CD4-positive, alpha-beta T cell treated with Interleukin-17A for 1 hour (primary cell): ENCODE results near the gene CABLES2.

ENCODE experiments used
- DNase-seq: peaks from one replicate; pipeline ENCODE4 v3.0.0-alpha.2; 2020

CABLES2 gene

GRCh38 chr20:62403331-62403730, 3.8 kb downstream of the CABLES2 start:
- no peak for DNase-seq

DNA sequence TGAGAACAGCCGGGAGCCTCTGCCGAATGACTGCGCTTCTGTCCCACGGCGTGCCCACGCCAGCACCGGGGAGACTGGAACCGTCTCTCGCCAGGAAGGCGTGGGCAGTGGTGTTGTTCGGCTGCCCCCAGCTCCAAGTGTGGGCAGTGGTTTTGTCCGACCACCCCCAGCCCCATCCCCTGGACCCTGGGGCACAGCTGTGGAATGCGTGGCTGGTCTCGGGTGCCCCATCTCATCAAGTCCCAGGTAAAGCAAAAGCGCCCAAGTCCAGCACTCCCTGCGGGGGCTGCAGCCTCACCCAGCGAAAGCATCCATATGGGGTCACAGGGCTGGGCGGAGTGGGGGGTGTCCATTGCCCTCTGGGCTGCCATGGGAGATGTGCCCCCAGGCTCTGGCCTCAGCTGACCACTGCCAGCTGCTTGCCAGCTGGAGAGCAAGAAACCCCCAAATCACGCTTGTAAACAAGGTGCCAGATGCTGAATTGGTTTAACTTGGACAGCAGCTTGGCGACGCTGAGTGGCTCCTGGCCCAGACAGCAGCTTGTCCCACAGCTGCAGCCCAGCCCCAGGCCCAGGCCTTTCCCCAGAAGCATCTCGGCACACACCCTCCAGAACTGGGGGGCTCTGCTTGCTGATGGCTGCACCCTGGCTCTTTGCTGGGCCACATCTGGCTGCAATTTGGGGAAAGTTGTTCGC, 4.5 kb downstream of the CABLES2 start:
- DNase-seq = no peak

GRCh38 chr20:62401331-62401779, 5.7 kb downstream of the CABLES2 start:
- DNase-seq = no peak

DNA sequence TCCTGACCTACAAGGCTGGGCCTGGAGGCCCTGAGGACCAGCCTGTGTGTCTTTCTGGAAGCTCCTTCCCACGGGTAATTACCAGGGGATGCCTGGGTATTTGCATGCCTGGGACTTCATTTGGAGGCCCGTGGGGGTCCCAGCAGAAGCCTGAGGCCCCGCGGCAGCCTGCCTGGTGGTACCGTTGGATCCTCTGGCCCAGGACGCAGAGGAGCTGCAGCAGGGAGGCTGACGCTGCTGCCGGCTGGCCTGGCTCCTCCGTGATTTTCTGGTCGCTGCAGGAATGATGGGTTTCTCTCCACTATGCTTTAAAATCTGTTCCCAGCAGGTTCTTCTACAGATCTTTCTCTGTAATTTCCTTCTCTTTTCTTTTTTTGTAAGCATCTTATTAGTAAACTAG, 6.5 kb downstream of the CABLES2 start:
- no peak for DNase-seq

DNA sequence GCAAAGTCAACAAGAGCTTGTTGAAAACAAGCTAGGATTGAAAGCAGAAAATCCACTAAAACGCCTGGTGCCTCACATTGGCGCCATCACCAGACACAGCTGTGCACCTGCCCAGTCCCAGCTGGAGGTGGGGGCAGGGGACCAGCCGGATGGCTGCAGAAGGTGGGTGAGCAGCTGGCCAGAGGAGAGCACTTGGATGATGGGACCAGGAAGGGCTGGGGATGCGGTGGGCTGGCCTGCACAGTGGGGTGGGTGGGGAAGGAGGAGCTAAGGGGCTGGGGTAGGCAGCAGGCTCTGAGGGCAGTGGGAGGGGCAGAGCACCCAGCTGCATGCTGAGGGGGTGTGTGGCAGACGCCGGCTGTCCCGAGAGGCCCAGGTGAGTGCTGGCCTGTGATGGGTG, 7.1 kb downstream of the CABLES2 start:
- DNase-seq = no peak

GRCh38 chr20:62398120-62398821, 8.8 kb downstream of the CABLES2 start:
- DNase-seq = no peak

- DNase-seq = no peak
These were observed 10.5 kb downstream of the CABLES2 start for GRCh38 chr20:62396367-62397239.

DNA sequence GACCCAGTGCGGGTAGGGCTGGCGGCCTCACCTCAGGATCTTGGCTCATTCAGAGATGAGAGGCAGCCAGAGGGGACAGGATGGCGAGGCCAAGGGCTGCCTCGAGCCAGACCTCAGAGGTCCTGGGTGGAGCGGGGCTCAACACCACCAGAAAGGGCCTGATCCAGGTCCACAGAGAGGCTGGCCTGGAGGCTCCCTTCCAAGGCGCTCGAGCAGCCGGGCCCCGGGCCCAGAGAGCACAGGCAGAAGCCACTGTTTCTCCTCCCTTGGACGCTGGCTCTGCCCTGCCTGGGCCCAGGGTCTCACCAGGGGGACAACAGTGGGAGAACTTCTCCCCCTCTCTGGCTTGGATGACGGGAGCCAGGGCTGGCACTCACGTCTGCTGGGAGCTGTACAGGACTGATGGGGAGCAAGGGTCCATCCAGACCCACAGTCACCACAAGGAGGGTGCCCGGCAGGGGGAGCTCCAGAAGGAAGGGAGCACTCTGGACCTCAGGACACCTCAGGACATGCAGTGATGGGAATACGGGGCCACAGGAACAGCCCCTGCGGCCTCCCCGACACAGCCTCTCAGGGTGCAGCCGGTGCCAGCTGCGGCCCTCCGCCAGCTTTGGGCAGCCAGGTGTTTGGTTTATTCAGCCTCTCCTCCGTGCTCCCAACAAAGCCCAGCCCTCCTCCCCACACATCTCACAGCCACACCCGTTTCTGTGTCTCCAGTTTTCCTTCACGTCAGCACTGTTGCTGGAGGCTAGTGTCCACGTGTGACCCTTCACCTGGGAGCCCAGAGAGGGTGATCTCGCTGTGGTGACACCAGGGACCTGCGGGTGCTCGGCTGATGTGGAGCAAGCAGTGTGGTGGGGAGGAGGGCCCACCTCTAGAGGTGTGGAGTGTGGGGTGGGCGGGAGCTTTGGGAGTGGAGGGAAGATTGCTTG, 11.5 kb downstream of the CABLES2 start:
- DNase-seq = no peak

GRCh38 chr20:62394248-62395245, 12.5 kb downstream of the CABLES2 start:
- DNase-seq = no peak

DNA sequence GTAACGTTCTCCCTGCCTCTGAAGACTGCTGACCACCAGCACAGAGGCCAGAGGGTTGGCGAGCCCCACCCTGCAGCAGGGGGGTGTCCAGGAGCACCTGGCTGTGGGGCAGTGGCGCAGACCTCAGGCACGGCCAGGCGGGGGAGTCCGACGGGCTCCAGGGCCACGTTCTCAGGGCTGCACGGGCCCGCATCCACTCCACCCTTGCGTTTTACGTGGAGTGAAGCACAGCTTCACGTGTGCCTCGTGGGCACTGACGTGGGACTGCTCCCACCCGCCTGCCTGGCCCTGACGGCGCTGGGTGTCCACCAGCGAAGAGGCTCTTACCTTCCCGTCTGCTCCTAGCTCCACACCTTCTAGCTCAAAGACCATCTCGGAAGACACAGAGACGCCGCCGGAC, 13.3 kb downstream of the CABLES2 start:
- DNase-seq = no peak

DNA sequence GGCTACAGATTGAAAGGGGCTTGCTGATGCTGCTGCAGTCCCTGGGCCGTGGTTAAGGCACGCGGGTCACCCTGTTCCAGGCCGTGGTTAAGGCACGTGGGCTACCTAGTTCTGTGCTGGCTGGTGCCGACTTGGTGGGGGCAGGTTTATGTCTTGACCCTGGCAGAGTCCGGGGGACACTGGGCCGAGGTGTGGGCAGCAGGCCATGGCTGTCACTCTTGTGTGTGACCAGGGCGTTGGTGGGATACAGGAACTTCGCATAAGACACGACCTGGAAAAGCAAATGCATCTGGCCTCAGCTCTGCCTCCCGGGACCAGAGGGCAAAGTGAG, 13.8 kb downstream of the CABLES2 start:
- DNase-seq = no peak

- DNase-seq = no peak
These were observed 14.3 kb downstream of the CABLES2 start for GRCh38 chr20:62392621-62393334.

DNA sequence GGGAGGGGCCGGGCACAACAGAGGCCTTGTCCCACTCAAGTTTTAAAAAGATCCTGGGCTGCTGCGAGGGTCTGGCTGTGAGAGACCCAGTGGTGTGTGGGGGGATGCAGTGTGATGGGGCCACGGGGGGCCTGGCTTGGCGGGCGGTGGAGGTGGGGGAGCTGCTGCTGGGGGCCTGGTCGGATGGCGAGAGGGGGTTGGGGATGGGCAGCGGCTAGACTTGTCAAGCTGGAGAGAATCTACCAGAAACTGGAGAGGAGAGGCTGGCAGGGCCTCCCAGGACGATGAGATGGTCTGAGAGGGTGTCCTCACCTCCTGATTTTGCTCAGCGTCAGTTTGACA, 15.0 kb downstream of the CABLES2 start:
- no peak for DNase-seq

GRCh38 chr20:62391165-62392076, 15.7 kb downstream of the CABLES2 start:
- no peak for DNase-seq

GRCh38 chr20:62390317-62391164, 16.5 kb downstream of the CABLES2 start:
- no peak for DNase-seq

GRCh38 chr20:62389601-62390087, 17.4 kb downstream of the CABLES2 start:
- no peak for DNase-seq

- DNase-seq = no peak
These were observed 18.1 kb downstream of the CABLES2 start for GRCh38 chr20:62388839-62389600.
